Upper lobe of left lung (tissue), 6 donors: ENCODE measurements around the gene GALNS. TPM values are rescaled to one million over a fixed set of nuclear protein-coding genes. Genes with fewer than 3 reads are reported as not detected.

Experiments
- ATAC-seq, 2 donors: fragments of 200-7000 bp; cut with Tn5 transposase; one replicate each; pipeline ENCODE4 v1.9.1; 2022; ENCODE audit warnings: mild to moderate bottlenecking in 2 of 2, moderate library complexity in 2 of 2; ENCODE audit not compliant: low FRiP score in 2 of 2
- DNase-seq, 2 donors: peaks; one replicate each; pipeline ENCODE4 v3.0.0-alpha.2; 2019 to 2020
- H3K27ac ChIP-seq, 4 donors: fragments of 200-600 bp; sonication (generic); one replicate each; pipeline ENCODE4 v1.5.1; 2016 to 2019
- H3K27me3 ChIP-seq, 4 donors: fragments of 200-600 bp; sonication (generic); one replicate each; pipeline ENCODE4 v1.5.1; 2017 to 2019
- H3K36me3 ChIP-seq, 4 donors: fragments of 200-600 bp; sonication (generic); one replicate each; pipeline ENCODE4 v1.5.1; 2016 to 2019
- H3K4me1 ChIP-seq, 4 donors: fragments of 200-600 bp; sonication (generic); one replicate each; pipeline ENCODE4 v1.5.1; 2018 to 2019
- H3K4me3 ChIP-seq, 4 donors: fragments of 200-600 bp; sonication (generic); one replicate each; pipeline ENCODE4 v1.5.1; 2017 to 2019; ENCODE audit warnings: mild to moderate bottlenecking in 2 of 4, moderate library complexity in 1 of 4
- H3K9me3 ChIP-seq, 4 donors: fragments of 200-600 bp; sonication (generic); one replicate each; pipeline ENCODE4 v1.5.1; 2018 to 2019
- EP300 ChIP-seq, 4 donors: sonication (generic); formaldehyde crosslinking; IDR thresholded peaks; one replicate each; pipeline ENCODE4 v1.5.1; 2017; ENCODE audit warnings: antibody characterized with exemption in 4 of 4, control low read depth in 2 of 4
- POLR2A ChIP-seq, 4 donors: fragments of 450-650 bp; IDR thresholded peaks; one replicate each; pipeline ENCODE4 v1.5.1; 2016 to 2017; ENCODE audit warnings: antibody characterized with exemption in 4 of 4, mild to moderate bottlenecking in 2 of 4
- POLR2AphosphoS5 ChIP-seq, 2 donors: sonication (generic); formaldehyde crosslinking; IDR thresholded peaks; one replicate each; pipeline ENCODE4 v1.5.1; 2017; ENCODE audit warnings: antibody characterized with exemption in 2 of 2
- WGBS, 2 donors: methylation state at CpG; one replicate each; pipeline ENCODE4 v1.1.5; 2017 to 2018; 5-methylcytosine and 5-hydroxymethylcytosine counted together
- total RNA-seq, 6 donors: library from RNA; depleted of rRNA in 4 of 6; stranded (reverse); fragments of >200 nt in 4 of 6; gene quantifications; one replicate each; pipeline versions ENCODE4 v1.1.0 to v1.2.1, GENCODE V29; 2016 to 2021
- TF ChIP-seq, protein P1 (sequence below), 6 experiments: fragments of 450-650 bp in 4 of 6; fragments of 200-600 bp in 2 of 6; sonication (generic) in 2 of 6; IDR thresholded peaks; one replicate each; pipeline ENCODE4 v1.5.1; 2016 to 2019; ENCODE audit warnings: antibody characterized with exemption in 6 of 6
- donor health status: DM: no; HTN: no; CAD: no; lungs with moderate emphysema.
- donor health status: DM: no; HTN: yes; CAD: no; lungs with severe emphysema.

The GALNS gene
- total RNA-seq, 6 donors from 2014 or later = 24.8 to 140 (median 45.6) TPM

GRCh38 chr16:88835818-88836217 lies 20.9 kb downstream of the GALNS start:
- TF ChIP-seq POLR2AphosphoS5 (IDR thresholded peaks at IDR 0.05) = no peak
- no peak for TF ChIP-seq EP300 (IDR thresholded peaks at IDR 0.05)
- TF ChIP-seq, protein P1, sequence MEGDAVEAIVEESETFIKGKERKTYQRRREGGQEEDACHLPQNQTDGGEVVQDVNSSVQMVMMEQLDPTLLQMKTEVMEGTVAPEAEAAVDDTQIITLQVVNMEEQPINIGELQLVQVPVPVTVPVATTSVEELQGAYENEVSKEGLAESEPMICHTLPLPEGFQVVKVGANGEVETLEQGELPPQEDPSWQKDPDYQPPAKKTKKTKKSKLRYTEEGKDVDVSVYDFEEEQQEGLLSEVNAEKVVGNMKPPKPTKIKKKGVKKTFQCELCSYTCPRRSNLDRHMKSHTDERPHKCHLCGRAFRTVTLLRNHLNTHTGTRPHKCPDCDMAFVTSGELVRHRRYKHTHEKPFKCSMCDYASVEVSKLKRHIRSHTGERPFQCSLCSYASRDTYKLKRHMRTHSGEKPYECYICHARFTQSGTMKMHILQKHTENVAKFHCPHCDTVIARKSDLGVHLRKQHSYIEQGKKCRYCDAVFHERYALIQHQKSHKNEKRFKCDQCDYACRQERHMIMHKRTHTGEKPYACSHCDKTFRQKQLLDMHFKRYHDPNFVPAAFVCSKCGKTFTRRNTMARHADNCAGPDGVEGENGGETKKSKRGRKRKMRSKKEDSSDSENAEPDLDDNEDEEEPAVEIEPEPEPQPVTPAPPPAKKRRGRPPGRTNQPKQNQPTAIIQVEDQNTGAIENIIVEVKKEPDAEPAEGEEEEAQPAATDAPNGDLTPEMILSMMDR (IDR thresholded peaks at IDR 0.05) = no peak
- Histone ChIP-seq H3K27ac (peak overlapping the region in 1 of 4 donors; percentile 39), H3K27me3 (no peaks in the 10 kb centered on the region), H3K4me1 (no peaks in the 10 kb centered on the region), H3K36me3 (peaks cover 0 to 51% (median 40%) of the 10 kb centered on the region in 4 donors), H3K4me3 (no peak overlapping the region), H3K9me3 (no peaks in the 10 kb centered on the region)
- ATAC-seq = no peak
- DNase-seq = peak in 1 of 2 donors; percentile 73
- 91 to 94% methylated on average over 14 to 26 of the region's 33 CpGs for WGBS, 2 donors

DNA sequence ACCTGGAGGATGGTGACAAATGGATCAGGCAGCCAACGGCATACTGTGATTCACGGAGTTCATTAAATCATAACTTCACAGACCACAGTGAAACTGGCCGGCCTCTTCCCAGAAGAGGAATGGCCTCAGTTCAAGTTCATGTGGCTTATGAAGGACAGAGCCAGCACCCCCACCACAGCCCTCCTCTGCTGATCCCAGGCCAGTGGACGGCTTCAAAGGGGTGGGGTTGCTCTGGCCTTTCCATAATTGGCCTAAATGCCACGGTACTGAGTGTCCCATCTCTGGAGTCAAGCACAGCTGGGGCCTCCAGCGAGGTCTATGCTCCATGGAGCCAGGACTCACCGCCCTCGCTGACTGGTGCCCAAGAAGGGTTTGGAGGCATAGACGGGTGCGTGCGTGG lies 21.4 kb downstream of the GALNS start:
- 86 to 91% methylated on average over 7 to 11 of the region's 11 CpGs for WGBS, 2 donors
- DNase-seq = no peak
- H3K27me3 ChIP-seq = no peaks in the 10 kb centered on the region
- H3K9me3 ChIP-seq = no peaks in the 10 kb centered on the region
- no peak for TF ChIP-seq POLR2A (IDR thresholded peaks at IDR 0.05)
- TF ChIP-seq, protein P1 (IDR thresholded peaks at IDR 0.05) = no peak
- TF ChIP-seq EP300 (IDR thresholded peaks at IDR 0.05) = no peak
- no peak for TF ChIP-seq POLR2AphosphoS5 (IDR thresholded peaks at IDR 0.05)
- no peak overlapping the region for H3K4me3 ChIP-seq
- H3K36me3 ChIP-seq = peaks cover 0 to 47% (median 36%) of the 10 kb centered on the region in 4 donors
- H3K4me1 ChIP-seq = no peaks in the 10 kb centered on the region
- ATAC-seq = peak in 1 of 2 donors; percentile 60
- peak overlapping the region in 1 of 4 donors; percentile 39 for H3K27ac ChIP-seq

DNA sequence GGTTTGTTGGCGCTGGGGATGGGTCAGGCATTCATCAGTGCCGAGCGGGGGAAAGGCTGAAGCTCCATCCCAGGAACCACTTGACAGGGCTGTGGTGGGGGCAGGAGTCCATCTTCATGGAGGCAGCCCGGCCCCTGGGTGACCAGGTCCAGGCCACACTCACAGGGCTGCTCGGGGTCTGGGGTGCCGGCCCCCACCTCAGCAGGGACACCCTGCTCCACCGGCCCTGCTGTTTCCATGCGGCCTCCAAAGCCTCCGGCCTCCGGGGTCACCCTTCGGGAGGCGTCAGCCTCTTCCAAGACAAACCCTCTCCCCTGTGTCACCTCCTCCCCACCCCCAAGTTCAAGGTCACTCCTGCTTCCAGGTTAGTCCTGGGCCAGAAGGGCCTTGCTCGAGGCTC lies 22.1 kb downstream of the GALNS start:
- 92 to 100% methylated on average over 3 to 12 of the region's 13 CpGs for WGBS, 2 donors
- Histone ChIP-seq H3K36me3 (peaks cover 0 to 40% (median 29%) of the 10 kb centered on the region in 4 donors), H3K27ac (no peak overlapping the region), H3K4me1 (peaks cover 0 to 2% (median 0%) of the 10 kb centered on the region in 4 donors), H3K4me3 (no peak overlapping the region), H3K27me3 (no peaks in the 10 kb centered on the region), H3K9me3 (no peaks in the 10 kb centered on the region)
- no peak for ATAC-seq
- DNase-seq = peak in 1 of 2 donors; percentile 57
- TF ChIP-seq EP300 (IDR thresholded peaks at IDR 0.05) (no peak), POLR2AphosphoS5 (IDR thresholded peaks at IDR 0.05) (no peak)

DNA sequence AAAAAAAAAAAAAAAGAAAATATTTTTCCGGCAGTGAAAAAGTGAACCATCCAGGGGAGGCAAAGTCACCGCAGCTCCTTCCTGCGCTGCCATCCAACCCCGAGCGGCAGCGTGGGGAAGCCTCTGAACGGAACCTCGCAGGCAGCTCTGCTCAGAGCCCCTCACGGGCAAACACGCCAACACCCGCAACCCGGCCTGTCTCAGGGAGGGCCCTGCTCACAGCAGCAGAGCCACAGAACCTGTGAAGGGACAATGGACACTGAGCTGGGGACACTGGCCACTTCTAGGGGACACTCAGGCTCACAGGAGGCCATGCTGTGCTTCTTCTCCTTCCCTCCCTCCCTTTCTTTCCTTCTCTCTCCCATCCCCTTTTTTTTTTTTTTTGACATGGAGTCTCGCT lies 23.7 kb downstream of the GALNS start:
- Histone ChIP-seq H3K9me3 (no peaks in the 10 kb centered on the region), H3K4me3 (no peak overlapping the region), H3K27ac (no peak overlapping the region), H3K36me3 (peaks cover 0 to 39% (median 30%) of the 10 kb centered on the region in 4 donors), H3K27me3 (no peaks in the 10 kb centered on the region), H3K4me1 (peaks cover 0 to 3% (median 0%) of the 10 kb centered on the region in 4 donors)
- WGBS, 2 donors = 93 to 97% methylated on average over 13 of the region's 13 CpGs
- ATAC-seq (no peak), DNase-seq (peak in 1 of 2 donors; percentile 55)
- TF ChIP-seq EP300 (IDR thresholded peaks at IDR 0.05) (no peak), POLR2A (IDR thresholded peaks at IDR 0.05) (no peak), POLR2AphosphoS5 (IDR thresholded peaks at IDR 0.05) (no peak)
- TF ChIP-seq, protein P1 (IDR thresholded peaks at IDR 0.05) = no peak

DNA sequence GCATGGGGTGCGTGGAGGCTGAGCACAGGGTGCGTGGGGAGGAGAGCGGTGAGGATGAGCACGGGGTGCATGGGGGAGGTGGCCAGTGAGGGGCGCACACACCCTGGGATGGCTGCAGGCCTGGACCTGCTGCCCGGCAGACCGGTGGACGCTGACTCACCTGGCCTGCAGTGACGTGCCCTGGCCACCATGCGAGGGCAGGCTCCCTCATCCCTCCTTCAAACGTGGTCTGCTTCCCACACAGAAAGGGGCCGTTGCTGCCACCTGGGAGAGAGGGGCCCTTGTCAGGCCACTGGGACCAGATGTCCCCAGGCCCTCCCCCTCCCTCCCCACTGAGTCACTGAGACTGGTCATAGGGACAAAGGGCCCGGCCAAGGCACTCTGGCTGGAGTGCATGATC lies 24.9 kb downstream of the GALNS start:
- H3K27ac ChIP-seq = no peak overlapping the region
- H3K9me3 ChIP-seq = no peaks in the 10 kb centered on the region
- H3K4me1 ChIP-seq = peaks cover 0 to 3% (median 0%) of the 10 kb centered on the region in 4 donors
- no peak for ATAC-seq
- H3K27me3 ChIP-seq = no peaks in the 10 kb centered on the region
- WGBS, 2 donors = 88 to 92% methylated on average over 10 to 13 of the region's 13 CpGs
- no peak overlapping the region for H3K4me3 ChIP-seq
- peak in 1 of 2 donors; percentile 46 for DNase-seq
- TF ChIP-seq, protein P1 (IDR thresholded peaks at IDR 0.05) = no peak
- no peak for TF ChIP-seq POLR2AphosphoS5 (IDR thresholded peaks at IDR 0.05)
- peaks cover 0 to 40% (median 31%) of the 10 kb centered on the region in 4 donors for H3K36me3 ChIP-seq
